GM12878 (cell line): Measurements from ENCODE around the gene AQP2. TPM values are rescaled to one million over a fixed set of nuclear protein-coding genes. Genes with fewer than 3 reads are reported as not detected.

Experiments used
- ATAC-seq: fragments of 200-7000 bp; cut with Tn5 transposase; 3 replicates; pipeline ENCODE4 v1.9.1; 2020; ENCODE audit warnings: mild to moderate bottlenecking, moderate library complexity
- BruUV-seq: library from RNA; stranded (reverse); fragments of 400-500 nt; replicated peaks from 2 replicates; lab custom pipeline; 2021; lab: Mats Ljungman, UMichigan
- CTCF ChIA-PET: fragments of 300-600 bp; sonication (Branson Sonifier 250); formaldehyde crosslinking; extraction: SDS; loops from one replicate; lab custom pipeline; 2021; ENCODE audit warnings: inconsistent platforms; lab: Yijun Ruan, JAX
- POLR2A ChIA-PET: fragments of 350-600 bp; formaldehyde crosslinking; extraction: SDS; loops from one replicate; lab custom pipeline; 2021; ENCODE audit warnings: inconsistent platforms; lab: Charles Lee
- RAD21 ChIA-PET: fragments of 300-600 bp; sonication (Branson Sonifier 250); formaldehyde crosslinking; loops from one replicate; lab custom pipeline; 2023; ENCODE audit warnings: antibody characterized with exemption; ENCODE audit not compliant: unreplicated experiment; lab: Charles Lee
- SMC1A ChIA-PET: fragments of 300-600 bp; sonication (Branson Sonifier 250); formaldehyde crosslinking; loops from one replicate; lab custom pipeline; 2023; ENCODE audit not compliant: unreplicated experiment, uncharacterized antibody; lab: Charles Lee
- DNase-seq: peaks from one replicate; pipeline ENCODE4 v3.0.0-alpha.2; 2011; ENCODE audit warnings: low read depth, low spot score
- FAIRE-seq: peaks from 3 replicates; lab custom pipeline; 2011; peaks lifted over from hg19 to GRCh38; lab: Jason Lieb, UNC
- H2AFZ ChIP-seq: 2 replicates; pipeline ENCODE4 v1.6.0; 2011; ENCODE audit warnings: low read depth, low read length, control low read depth; ENCODE audit not compliant: control insufficient read depth
- H3K27ac ChIP-seq: 2 replicates; pipeline ENCODE4 v1.5.1; 2011; ENCODE audit warnings: control low read depth; ENCODE audit not compliant: control insufficient read depth, insufficient read depth
- H3K27me3 ChIP-seq, 2 experiments: replicated peaks in 1 of 2; 2 replicates each; pipeline versions ENCODE4 v1.6.0 to v1.6.1; 2011; ENCODE audit warnings: low read length in 1 of 2; ENCODE audit not compliant: control insufficient read depth in 2 of 2, insufficient read depth in 2 of 2
- H3K36me3 ChIP-seq, 2 experiments: 2 replicates each; pipeline ENCODE4 v1.5.1; 2011; ENCODE audit warnings: low read length in 1 of 2; ENCODE audit not compliant: control insufficient read depth in 2 of 2, insufficient read depth in 2 of 2
- H3K4me1 ChIP-seq: 2 replicates; pipeline ENCODE4 v1.6.1; 2011; ENCODE audit warnings: mild to moderate bottlenecking, low read length, moderate library complexity, mixed read lengths; ENCODE audit not compliant: control insufficient read depth, insufficient read depth
- H3K4me2 ChIP-seq: 2 replicates; pipeline ENCODE4 v1.6.0; 2011; ENCODE audit warnings: control low read depth; ENCODE audit not compliant: control insufficient read depth, insufficient read depth
- H3K4me3 ChIP-seq: fragments of 200-600 bp; sonication (generic); 2 replicates; pipeline ENCODE4 v1.5.1; 2016
- H3K79me2 ChIP-seq: 2 replicates; pipeline ENCODE4 v1.6.0; 2011; ENCODE audit warnings: low read length; ENCODE audit not compliant: control insufficient read depth, insufficient read depth
- H3K9ac ChIP-seq: 2 replicates; pipeline ENCODE4 v1.8.0; 2011; ENCODE audit warnings: low read length, control low read depth, mixed read lengths; ENCODE audit not compliant: control insufficient read depth, insufficient read depth
- H3K9me3 ChIP-seq: replicated peaks from 3 replicates; pipeline ENCODE4 v1.5.1; 2011; ENCODE audit warnings: mild to moderate bottlenecking, low read length; ENCODE audit not compliant: control insufficient read depth, insufficient read depth
- H4K20me1 ChIP-seq: 2 replicates; pipeline ENCODE4 v1.6.0; 2011; ENCODE audit not compliant: control insufficient read depth, insufficient read depth
- CBFB ChIP-seq: IDR thresholded peaks from 2 replicates; pipeline ENCODE4 v1.6.1; 2016; ENCODE audit warnings: antibody characterized with exemption, low read depth
- CHD4 ChIP-seq: fragments of 200-600 bp; sonication (generic); IDR thresholded peaks from 2 replicates; pipeline ENCODE4 v1.6.1; 2016; ENCODE audit warnings: mild to moderate bottlenecking
- CREM ChIP-seq: IDR thresholded peaks from 2 replicates; pipeline ENCODE4 v1.6.1; 2014; ENCODE audit warnings: antibody characterized with exemption, low read depth
- E4F1 ChIP-seq: fragments of 450-650 bp; IDR thresholded peaks from 2 replicates; pipeline ENCODE4 v1.6.1; 2018; ENCODE audit warnings: borderline replicate concordance, mild to moderate bottlenecking; ENCODE audit not compliant: partially characterized antibody
- EED ChIP-seq: sonication (generic); IDR thresholded peaks from 2 replicates; pipeline ENCODE4 v1.6.1; 2016; ENCODE audit warnings: antibody characterized with exemption, low read depth
- EGR1 ChIP-seq, 2 experiments: IDR thresholded peaks; 1 replicate in 1 of 2; 2 replicates in 1 of 2; pipeline ENCODE4 v1.6.1; 2011 to 2012; ENCODE audit warnings: low read depth in 2 of 2, low read length in 2 of 2, borderline replicate concordance in 1 of 2, mild to moderate bottlenecking in 1 of 2, moderate library complexity in 1 of 2
- EZH2 ChIP-seq: IDR thresholded peaks from 2 replicates; pipeline ENCODE4 v1.6.1; 2012; ENCODE audit warnings: low read depth, mild to moderate bottlenecking, control low read depth, inconsistent platforms, low read length, borderline replicate concordance; ENCODE audit not compliant: control insufficient read depth
- HDAC6 ChIP-seq: fragments of 200-600 bp; sonication (generic); IDR thresholded peaks from one replicate; pipeline ENCODE4 v1.8.0; 2017; ENCODE audit warnings: antibody characterized with exemption; ENCODE audit not compliant: unreplicated experiment
- MAX ChIP-seq: IDR thresholded peaks from 2 replicates; pipeline ENCODE4 v1.6.1; 2012; ENCODE audit warnings: low read depth, low read length, improper control_type of control experiment
- NKRF ChIP-seq: fragments of 450-650 bp; conservative IDR thresholded peaks from 2 replicates; pipeline ENCODE4 v1.6.1; 2017; ENCODE audit warnings: mild to moderate bottlenecking, moderate library complexity
- NR2C1 ChIP-seq: fragments of 450-650 bp; IDR thresholded peaks from 2 replicates; pipeline ENCODE4 v1.6.1; 2017; ENCODE audit warnings: antibody characterized with exemption, mild to moderate bottlenecking, moderate library complexity
- POLR2AphosphoS5 ChIP-seq: IDR thresholded peaks from 2 replicates; pipeline ENCODE4 v1.6.1; 2011; ENCODE audit warnings: mild to moderate bottlenecking, low read length, inconsistent platforms
- RUNX3 ChIP-seq: IDR thresholded peaks from 2 replicates; pipeline ENCODE4 v1.6.1; 2012; ENCODE audit warnings: low read length, inconsistent platforms
- STAT3 ChIP-seq: IDR thresholded peaks from 2 replicates; pipeline ENCODE4 v1.6.1; 2011; ENCODE audit warnings: low read depth, low read length, improper control_type of control experiment
- TAF1 ChIP-seq: IDR thresholded peaks from 2 replicates; pipeline ENCODE4 v1.6.1; 2011; ENCODE audit warnings: mild to moderate bottlenecking, low read depth, low read length, borderline replicate concordance
- TBL1XR1 ChIP-seq: IDR thresholded peaks from 2 replicates; pipeline ENCODE4 v1.6.1; 2012; ENCODE audit warnings: low read depth, low read length, improper control_type of control experiment
- ZBED1 ChIP-seq: IDR thresholded peaks from 2 replicates; pipeline ENCODE4 v1.6.1; 2016; ENCODE audit warnings: borderline replicate concordance
- ZBTB33 ChIP-seq: fragments of 450-650 bp; IDR thresholded peaks from 2 replicates; pipeline ENCODE4 v1.6.1; 2017; ENCODE audit warnings: mild to moderate bottlenecking
- ZZZ3 ChIP-seq: IDR thresholded peaks from 2 replicates; pipeline ENCODE4 v1.6.1; 2011; ENCODE audit warnings: low read depth; ENCODE audit not compliant: control insufficient read depth, insufficient read length
- WGBS: methylation state at CpG from one replicate; pipeline ENCODE4 v1.1.6; 2016; ENCODE audit warnings: low lambda C conversion rate; ENCODE audit not compliant: insufficient replicate concordance, insufficient coverage; ENCODE audit errors: missing lambda C conversion rate; 5-methylcytosine and 5-hydroxymethylcytosine counted together
- in situ Hi-C: fragments of 300-500 bp; cut with MboI; formaldehyde crosslinking; loops from 9 replicates; pipeline ENCODE4 v1.14.3; 2018; ENCODE audit warnings: mixed read lengths
- intact Hi-C: fragments of 100-400 bp; cut with micrococcal nuclease; formaldehyde crosslinking; loops from one replicate; pipeline ENCODE4 v1.14.2; 2022; ENCODE audit not compliant: unreplicated experiment
- polyA plus RNA-seq, 11 experiments: library from polyadenylated mRNA; depleted of rRNA in 4 of 11; unstranded in 6 of 11; stranded (reverse) in 5 of 11; fragments of >200 nt; fragmentation: Nextera tagmentation in 4 of 11; fragmentation: Illumina TruSeq in 1 of 11; extraction: Ambion mirVana in 4 of 11; extraction: Trizol in 1 of 11; gene quantifications; 1 replicate in 1 of 11; 2 replicates in 10 of 11; pipeline versions ENCODE4 v1.2.1 to v1.2.3, GENCODE V29; 2011 to 2016; ENCODE audit warnings: inconsistent platforms in 2 of 11, missing spikeins in 2 of 11, low read depth in 1 of 11
- total RNA-seq, 4 experiments: library from RNA; depleted of rRNA in 3 of 4; stranded (reverse); fragments of >200 nt in 3 of 4; fragmentation: Illumina TruSeq in 1 of 4; extraction: Trizol in 1 of 4; gene quantifications; 2 replicates each; pipeline versions ENCODE4 v1.2.1 to v1.2.3, GENCODE V29; 2013 to 2021

AQP2 gene
- total and polyA plus RNA-seq, 10 of the 15 experiments (the other 5 are each of a cell fraction or from before 2014, with no cell fraction given): not detected

- H3K36me3 ChIP-seq: no peaks in the 10 kb centered on the region
- 32% methylated on average over 10 of the region's 10 CpGs for WGBS
- ChIA-PET RAD21 (interaction anchor here (0.6 kb wide), 1 partner anchor 478 kb away, joined by 3 read pairs; no protein-coding TSS in a partner anchor), POLR2A (no interaction called here), CTCF (interaction anchor here (2.7 to 5.9 kb wide), 2 partner anchors 85 to 98 kb away, joined by 19 to 121 read pairs; no protein-coding TSS in a partner anchor), SMC1A (interaction anchor here (0.6 kb wide), 1 partner anchor 326 kb away, joined by 3 read pairs; no protein-coding TSS in a partner anchor)
- peaks cover 8% of the 10 kb centered on the region for H3K4me1 ChIP-seq
- H2AFZ ChIP-seq: no peak overlapping the region
- TF ChIP-seq MAX: no peak
- no peak for TF ChIP-seq ZBTB33
- TF ChIP-seq TBL1XR1: no peak
- no peak for TF ChIP-seq CREM
- TF ChIP-seq E4F1: no peak
- TF ChIP-seq NKRF: no peak
- TF ChIP-seq CBFB: no peak
- TF ChIP-seq ZBED1: no peak
- TF ChIP-seq CHD4: no peak
- no peak for TF ChIP-seq ZZZ3
- TF ChIP-seq EED: no peak
- TF ChIP-seq HDAC6: no peak
- no peak for TF ChIP-seq EGR1 (IDR thresholded peaks at IDR 0.05; ENCODE audit: borderline replicate concordance in 1 of 2, low read depth in 2 of 2, low read length in 2 of 2)
- TF ChIP-seq NR2C1: no peak
- no peak for TF ChIP-seq STAT3
- no peak for TF ChIP-seq RUNX3
- TF ChIP-seq POLR2AphosphoS5: no peak
- no peak for TF ChIP-seq EZH2
- TF ChIP-seq TAF1: no peak
- peaks cover 4 to 5% of the 10 kb centered on the region in 2 experiments; a peak in 2 of 4 replicates for H3K27me3 ChIP-seq
- no peak overlapping the region for H3K27ac ChIP-seq
- no peak for FAIRE-seq
- DNase-seq: no peak
- in situ Hi-C loops: loop anchor here (5.0 kb wide), 1 partner anchor 97 kb away; no protein-coding TSS in a partner anchor
- H4K20me1 ChIP-seq: no peaks in the 10 kb centered on the region
- no TSS peak for BruUV-seq
- no peak overlapping the region for H3K4me2 ChIP-seq
- no peaks in the 10 kb centered on the region for H3K79me2 ChIP-seq
- H3K4me3 ChIP-seq: no peak overlapping the region
- intact Hi-C loops: no loop called here
- H3K9ac ChIP-seq: no peak overlapping the region
- H3K9me3 ChIP-seq: no peaks in the 10 kb centered on the region
- ATAC-seq: no peak
Observed at GRCh38 chr12:49970658-49971057, 20.1 kb downstream of the AQP2 start.
